GM21723 (cell line): ENCODE results near the gene PRDM7.
"Not testable (repeated sequence)": the region's sequence is repeated elsewhere in the genome, so short reads cannot be mapped to it uniquely, and the experiment has no call there.

Experiments
- ATAC-seq: cut with Tn5 transposase; IDR thresholded peaks from one replicate; pipeline ENCODE4 v1.9.1; 2021; ENCODE audit warnings: mild to moderate bottlenecking, moderate library complexity; ENCODE audit not compliant: unreplicated experiment

PRDM7 gene

DNA sequence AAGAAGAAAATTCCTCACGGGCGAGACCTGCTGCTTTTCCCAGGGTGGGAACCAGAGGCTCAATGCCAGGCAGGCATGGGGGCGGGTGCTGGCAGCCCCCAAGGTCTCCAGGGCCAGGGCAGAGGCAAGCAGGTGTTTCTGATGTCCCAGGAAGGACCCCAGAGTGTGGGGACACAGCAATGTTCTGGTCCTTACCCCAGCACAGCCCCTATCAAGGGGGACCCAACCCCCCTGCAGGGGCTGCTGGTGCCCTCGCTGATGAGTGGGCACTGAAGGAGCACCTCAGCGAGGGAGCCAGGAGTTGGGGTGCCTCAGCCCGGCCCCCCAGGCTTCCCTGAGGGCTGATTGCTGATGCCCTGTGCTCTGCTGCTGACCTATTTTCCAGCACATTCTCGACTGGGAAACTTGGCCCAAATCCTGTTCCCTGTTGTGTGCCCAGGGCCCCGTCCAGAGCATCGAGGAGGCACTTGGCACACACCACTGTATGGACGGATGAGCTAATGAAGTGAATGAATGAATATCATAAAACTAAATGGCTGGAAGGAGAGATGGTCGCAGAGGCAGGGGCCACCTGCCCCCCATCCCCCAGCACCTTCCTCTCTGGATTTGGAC lies 60.7 kb downstream of the PRDM7 start:
- no peak for ATAC-seq

DNA sequence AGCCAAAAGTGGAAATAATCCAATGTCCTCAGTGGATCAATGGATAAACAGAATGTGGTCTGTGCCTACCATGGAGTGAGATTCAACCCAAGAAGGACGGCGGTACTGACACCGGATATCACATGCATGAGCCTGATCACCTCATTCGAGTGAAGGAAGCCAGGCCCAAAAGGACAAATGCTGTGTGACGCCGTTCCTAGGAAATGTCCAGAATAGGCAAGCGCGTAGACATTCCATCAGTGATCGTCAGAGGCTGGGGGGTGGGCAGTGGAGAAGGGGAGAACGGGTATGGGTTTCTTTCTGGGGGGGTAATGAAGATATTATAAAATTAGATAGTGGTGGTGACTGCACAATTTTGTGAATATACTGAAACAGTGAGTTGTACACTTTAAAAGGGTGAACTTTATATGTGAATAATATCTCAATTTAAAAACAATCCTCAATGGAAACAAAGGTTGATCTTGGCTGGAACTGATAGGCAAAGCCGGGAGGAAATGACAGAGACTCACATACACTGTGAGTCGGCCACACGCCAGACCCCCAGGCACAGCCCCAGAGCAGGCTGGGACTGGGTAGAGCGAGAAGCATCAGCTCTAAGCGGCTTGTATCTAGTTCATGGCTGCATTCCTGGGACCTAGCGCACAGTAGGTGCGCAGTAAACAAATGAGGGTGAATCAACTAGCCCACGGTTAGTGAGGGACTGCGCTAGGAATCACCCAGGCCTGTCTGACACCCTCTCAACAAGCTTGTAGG lies 61.4 kb downstream of the PRDM7 start:
- no peak for ATAC-seq

DNA sequence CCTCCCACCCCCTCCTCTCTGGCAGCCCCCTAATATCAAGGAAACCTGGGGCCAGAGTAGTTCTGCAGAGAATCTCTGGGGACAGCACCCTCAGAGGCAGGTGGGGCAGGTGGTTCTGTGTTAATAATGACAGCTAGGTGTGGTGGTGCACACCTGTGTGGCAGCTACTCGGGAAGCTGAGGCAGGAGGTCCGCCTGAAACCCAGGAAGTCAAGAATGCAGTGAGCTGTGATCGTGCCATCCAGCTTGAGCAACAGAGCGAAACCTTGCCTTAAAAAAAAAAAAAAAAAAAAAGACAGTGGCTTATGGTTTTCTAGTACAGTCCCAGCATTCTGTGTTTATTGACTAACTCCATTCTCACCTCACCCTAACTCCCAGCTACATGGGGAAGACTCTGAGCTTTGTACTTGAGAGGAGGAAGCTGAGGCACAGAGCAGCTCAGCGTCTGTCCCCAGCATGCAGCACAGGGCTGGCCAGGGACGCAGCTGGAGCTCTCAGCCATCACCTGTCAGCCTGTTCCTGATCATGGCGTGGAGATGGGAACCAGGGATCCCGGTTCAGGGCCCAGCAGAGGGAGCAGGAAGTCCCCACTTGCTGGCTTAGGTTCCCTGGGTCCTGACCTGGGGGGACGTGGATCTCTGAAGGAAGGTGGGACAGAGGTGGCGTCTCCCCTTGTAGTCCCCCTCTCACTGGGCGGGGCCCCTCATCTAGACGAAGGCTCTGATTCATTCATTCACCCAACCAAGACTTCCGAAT lies 64.0 kb downstream of the PRDM7 start:
- no peak for ATAC-seq

DNA sequence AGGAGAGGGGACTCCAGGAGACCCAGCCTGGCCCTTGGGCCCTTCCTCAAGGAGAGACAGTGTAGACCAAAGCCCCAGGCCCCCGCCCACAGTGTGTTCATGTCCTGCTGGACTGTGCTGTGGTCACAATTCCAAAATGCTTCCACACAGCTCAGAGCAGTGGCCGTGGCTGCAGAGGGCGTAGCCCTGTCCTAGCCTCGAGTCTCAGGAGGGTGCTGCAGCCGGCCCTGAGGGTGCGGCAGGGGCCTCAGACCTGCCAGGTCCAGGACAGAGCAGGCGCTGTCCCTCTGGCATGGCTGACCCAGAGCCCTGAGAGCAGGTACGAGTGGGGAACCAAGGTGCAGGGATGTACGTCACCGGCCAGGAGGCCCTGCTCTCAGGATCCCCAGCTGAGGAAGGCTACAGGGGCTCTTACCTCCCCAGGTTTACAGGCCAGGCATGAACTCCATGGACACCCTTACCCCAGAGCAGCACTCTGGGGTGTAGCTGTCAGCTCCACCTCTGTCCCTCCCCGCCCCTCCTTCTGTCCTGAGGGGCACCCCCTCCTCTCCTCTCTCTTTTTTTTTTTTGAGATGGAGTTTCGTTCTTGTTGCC lies 65.1 kb downstream of the PRDM7 start:
- no peak for ATAC-seq

DNA sequence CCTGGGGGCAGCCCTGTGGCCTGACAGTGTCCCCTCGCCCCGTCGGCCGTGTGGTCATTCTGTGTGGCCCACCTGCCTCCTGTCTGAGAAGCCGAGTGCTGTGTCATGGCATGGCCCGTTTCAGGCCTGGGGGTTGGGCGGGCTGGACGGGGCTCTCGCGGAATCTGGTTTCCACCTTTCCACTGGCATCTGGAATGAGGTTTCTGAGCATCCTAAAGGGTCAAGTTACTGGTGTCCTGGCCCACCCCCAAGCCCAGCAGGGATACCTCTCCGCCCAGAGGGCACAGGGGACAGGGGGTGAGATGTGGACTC lies 65.7 kb downstream of the PRDM7 start:
- no peak for ATAC-seq

DNA sequence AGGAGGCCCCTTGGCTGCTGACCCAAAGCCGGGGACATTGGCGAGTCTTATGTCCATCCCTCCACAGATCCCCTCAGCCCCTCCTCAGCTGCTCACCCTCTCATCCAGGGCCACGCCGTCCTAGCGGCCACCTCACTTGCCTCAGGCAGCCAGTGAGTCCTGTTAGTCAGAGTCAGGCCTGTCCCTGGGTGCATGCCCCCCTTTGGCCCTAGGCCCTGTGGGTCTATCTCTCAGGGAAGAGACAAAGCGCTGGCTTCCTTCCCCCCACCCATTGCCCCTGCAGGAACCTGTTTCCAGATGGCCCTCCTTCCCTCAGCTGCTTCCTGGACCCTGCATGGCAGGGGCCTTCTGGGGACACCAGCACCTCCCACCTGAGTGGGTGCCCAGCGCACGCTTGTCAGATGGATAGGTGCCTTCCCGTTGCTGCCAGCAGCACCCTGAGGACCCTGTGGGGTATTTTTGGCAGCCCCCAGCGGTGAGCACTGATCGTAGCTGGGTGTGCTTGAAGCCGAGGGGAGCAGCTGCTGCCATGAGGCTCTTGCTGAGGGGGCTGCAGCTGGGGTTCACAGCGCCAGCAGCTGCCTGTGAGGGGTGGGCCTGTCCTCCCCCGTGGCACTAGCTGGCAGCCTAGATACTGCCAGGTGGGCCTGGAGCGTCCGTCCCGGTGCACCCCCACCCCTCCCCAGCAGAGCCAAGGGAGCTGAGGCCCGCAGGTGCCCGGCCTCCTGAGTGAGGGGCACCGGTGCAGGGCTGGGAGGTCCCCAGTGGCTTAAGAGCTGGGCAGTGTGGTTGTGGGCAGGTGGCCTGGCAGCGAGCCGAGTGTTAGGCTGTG lies 66.2 kb downstream of the PRDM7 start:
- no peak for ATAC-seq

DNA sequence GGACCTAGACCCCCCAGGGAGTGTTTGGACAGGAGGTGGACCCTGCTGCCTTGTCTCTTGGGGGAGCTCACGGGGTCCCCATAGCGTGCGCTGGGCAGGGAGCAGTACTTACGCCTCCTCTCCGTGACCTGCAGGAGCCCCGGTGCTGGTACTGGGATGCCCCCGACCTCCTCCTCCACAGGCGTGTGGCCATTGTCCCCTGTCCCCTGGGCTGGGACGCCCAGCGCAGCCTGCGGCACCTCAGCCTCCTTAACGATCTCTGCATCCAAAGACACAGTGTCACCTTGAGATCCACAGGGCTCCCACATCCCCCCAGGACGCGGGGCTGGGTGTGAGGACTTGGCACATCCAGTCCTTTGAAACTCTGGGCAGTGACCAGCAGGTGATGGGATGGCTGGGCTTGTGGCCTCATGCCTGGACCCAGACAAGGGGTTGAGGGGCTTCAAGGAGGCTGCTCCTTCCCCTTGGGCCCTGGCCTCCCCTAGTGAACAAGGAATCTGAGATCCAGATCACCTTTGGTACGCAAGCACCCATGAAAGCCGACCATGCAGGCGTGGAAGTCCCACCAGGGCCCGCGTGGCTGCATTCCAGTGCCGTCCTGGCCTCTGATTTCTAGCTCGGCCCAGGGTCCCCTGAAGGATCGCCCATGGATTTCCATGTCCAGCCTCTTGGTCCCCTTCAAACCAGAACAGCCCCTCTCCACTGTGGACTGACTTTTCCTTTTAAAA lies 67.8 kb downstream of the PRDM7 start:
- ATAC-seq, result no peak

DNA sequence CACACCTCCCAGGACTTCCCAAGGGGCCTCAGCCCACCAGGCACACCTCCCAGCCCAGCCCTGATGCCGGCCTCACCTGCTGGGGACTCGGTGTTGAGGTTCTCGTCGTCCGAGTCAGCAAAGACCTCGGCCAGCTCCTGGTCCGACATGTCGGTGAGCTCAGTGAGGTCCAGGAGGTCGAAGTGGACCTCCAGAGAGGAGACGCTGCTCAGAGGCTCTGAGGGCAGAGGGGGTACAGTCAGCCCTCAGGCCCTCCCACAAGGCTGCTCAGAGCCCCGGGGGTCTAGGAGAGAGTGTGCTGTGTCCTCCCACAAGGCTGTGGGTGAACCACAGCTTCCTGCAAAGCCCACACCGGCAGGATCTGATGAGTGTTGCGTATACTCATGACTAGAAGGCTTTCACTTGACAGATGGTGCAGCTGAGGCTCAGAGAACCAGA lies 68.4 kb downstream of the PRDM7 start:
- ATAC-seq, result peak; percentile 65

DNA sequence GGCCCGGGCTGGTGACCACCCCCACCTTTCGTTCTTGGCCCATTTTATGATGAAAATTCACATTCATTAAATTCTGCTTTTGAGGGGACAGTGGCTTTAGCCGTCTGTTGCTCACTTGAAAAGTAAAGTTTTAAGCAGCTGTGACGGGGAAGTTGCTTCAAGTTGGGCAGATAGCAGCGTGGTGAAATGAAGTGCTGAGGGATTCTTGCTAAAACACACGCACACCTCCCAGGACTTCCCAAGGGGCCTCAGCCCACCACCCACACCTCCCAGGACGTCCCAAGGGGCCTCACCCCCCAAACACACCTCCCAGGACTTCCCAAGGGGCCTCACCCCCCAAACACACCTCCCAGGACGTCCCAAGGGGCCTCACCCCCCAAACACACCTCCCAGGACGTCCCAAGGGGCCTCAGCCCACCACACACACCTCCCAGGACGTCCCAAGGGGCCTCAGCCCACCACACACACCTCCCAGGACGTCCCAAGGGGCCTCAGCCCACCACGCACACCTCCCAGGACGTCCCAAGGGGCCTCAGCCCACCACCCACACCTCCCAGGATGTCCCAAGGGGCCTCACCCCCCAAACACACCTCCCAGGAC lies 69.4 kb downstream of the PRDM7 start:
- ATAC-seq, result not testable (repeated sequence)

DNA sequence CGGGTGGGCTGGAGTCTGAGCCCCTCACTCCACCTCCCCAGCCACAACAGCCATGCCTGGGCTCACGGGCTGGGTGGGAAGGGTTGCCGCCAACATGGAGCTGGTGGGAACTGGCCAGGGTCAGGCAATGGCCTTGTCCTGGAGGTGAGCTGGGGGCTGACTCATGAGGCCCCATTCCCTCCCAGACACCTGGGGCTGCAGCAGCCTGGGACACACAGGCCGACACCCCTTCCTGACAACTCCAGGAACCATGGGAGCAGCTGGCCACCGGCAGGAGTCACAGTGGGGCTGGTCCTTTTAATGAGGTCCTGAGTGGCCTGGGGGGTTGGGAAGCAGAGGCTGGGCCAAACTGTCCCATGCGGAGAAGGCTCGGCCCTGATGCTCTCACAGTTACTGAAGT lies 70.1 kb downstream of the PRDM7 start:
- ATAC-seq, result no peak
